ENCODE measurements around the gene KLRC3. TPM values are rescaled to one million over a fixed set of nuclear protein-coding genes. Genes with fewer than 3 reads are reported as not detected.
"Not testable (repeated sequence)": the region's sequence is repeated elsewhere in the genome, so short reads cannot be mapped to it uniquely, and the experiment has no call there.

Gene KLRC3
- total and polyA plus RNA-seq, 10 of the 15 experiments (the other 5 are each of a cell fraction or from before 2014, with no cell fraction given), result 0.09 to 0.22 (median 0.09) TPM; not detected in 7

DNA sequence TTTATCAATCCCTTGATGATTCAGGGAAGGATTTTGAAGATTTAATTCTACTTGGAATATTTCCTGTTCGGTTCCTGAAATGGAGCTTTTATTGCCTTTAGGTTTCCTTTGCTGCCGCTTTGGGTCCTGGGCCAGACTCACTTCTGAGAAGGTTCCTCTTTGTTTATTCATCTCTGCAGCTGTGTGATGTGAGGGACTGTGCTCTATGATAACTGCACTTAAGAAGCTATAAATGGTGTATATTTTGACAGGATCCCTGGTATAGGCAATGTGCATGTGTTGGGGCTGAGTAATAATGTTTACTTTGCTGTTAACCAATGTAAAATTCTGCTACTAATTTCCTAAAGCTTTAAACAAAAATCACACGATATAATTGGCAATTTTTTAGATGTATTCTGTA, 15.4 kb upstream of the KLRC3 start, which contains the start of gene KLRC2:
Gene KLRC2, minus strand, starts transcription at position 195 of the 400 bp plus-strand sequence. Its CDS starts 24 bp downstream, at position 171.
- H4K20me1 ChIP-seq (ENCODE audit: control insufficient read depth, insufficient read depth); H3K4me3 ChIP-seq; H3K4me2 ChIP-seq (ENCODE audit: control insufficient read depth, insufficient read depth); H3K4me1 ChIP-seq (ENCODE audit: control insufficient read depth, insufficient read depth, low read length); RAD21 ChIA-PET (ENCODE audit: unreplicated experiment); H3K27me3 ChIP-seq (replicated peaks in 1 of 2; ENCODE audit: control insufficient read depth in 2 of 2, insufficient read depth in 2 of 2, low read length in 1 of 2); H3K9me3 ChIP-seq (replicated peaks; ENCODE audit: control insufficient read depth, insufficient read depth, low read length); H2AFZ ChIP-seq (ENCODE audit: control insufficient read depth, low read depth, low read length); H3K9ac ChIP-seq (ENCODE audit: control insufficient read depth, insufficient read depth, low read length); POLR2A ChIA-PET; intact Hi-C loops (cut with micrococcal nuclease; ENCODE audit: unreplicated experiment); H3K79me2 ChIP-seq (ENCODE audit: control insufficient read depth, insufficient read depth, low read length); DNase-seq (ENCODE audit: low read depth, low spot score); CTCF ChIA-PET; in situ Hi-C loops (cut with MboI); BruUV-seq (replicated peaks); H3K27ac ChIP-seq (ENCODE audit: control insufficient read depth, insufficient read depth); FAIRE-seq; H3K36me3 ChIP-seq (ENCODE audit: control insufficient read depth in 2 of 2, insufficient read depth in 2 of 2, low read length in 1 of 2): not testable (repeated sequence)
- TF ChIP-seq JUNB (IDR thresholded peaks at IDR 0.05), result peak; percentile 68
- peak; percentile 60; the same call in 2 of the 3 replicates for ATAC-seq
- 18% methylated on average over 3 of the region's 3 CpGs for WGBS (ENCODE audit: insufficient coverage, insufficient replicate concordance, low lambda C conversion rate, missing lambda C conversion rate)
- SMC1A ChIA-PET (ENCODE audit: uncharacterized antibody, unreplicated experiment), result interaction anchor here (1.6 kb wide), 1 partner anchor 25 kb away, joined by 3 read pairs; no protein-coding TSS in a partner anchor

- H3K27ac ChIP-seq (ENCODE audit: control insufficient read depth, insufficient read depth); H2AFZ ChIP-seq (ENCODE audit: control insufficient read depth, low read depth, low read length); SMC1A ChIA-PET (ENCODE audit: uncharacterized antibody, unreplicated experiment); H3K79me2 ChIP-seq (ENCODE audit: control insufficient read depth, insufficient read depth, low read length); H3K4me1 ChIP-seq (ENCODE audit: control insufficient read depth, insufficient read depth, low read length); POLR2A ChIA-PET; intact Hi-C loops (cut with micrococcal nuclease; ENCODE audit: unreplicated experiment); H3K9ac ChIP-seq (ENCODE audit: control insufficient read depth, insufficient read depth, low read length); DNase-seq (ENCODE audit: low read depth, low spot score); H3K9me3 ChIP-seq (replicated peaks; ENCODE audit: control insufficient read depth, insufficient read depth, low read length); H3K4me3 ChIP-seq; H4K20me1 ChIP-seq (ENCODE audit: control insufficient read depth, insufficient read depth); RAD21 ChIA-PET (ENCODE audit: unreplicated experiment); in situ Hi-C loops (cut with MboI); H3K36me3 ChIP-seq (ENCODE audit: control insufficient read depth in 2 of 2, insufficient read depth in 2 of 2, low read length in 1 of 2); BruUV-seq (replicated peaks); H3K27me3 ChIP-seq (replicated peaks in 1 of 2; ENCODE audit: control insufficient read depth in 2 of 2, insufficient read depth in 2 of 2, low read length in 1 of 2); CTCF ChIA-PET; H3K4me2 ChIP-seq (ENCODE audit: control insufficient read depth, insufficient read depth): not testable (repeated sequence)
- ATAC-seq (peak; percentile 86), FAIRE-seq (peak; percentile 38)
- 9% methylated on average over 4 of the region's 4 CpGs for WGBS (ENCODE audit: insufficient coverage, insufficient replicate concordance, low lambda C conversion rate, missing lambda C conversion rate)
- 0 out of 2 replicates have a peak, but pooled peaks have one; percentile 7 for TF ChIP-seq RUNX3 (IDR thresholded peaks at IDR 0.05; ENCODE audit: low read length)
Observed at GRCh38 chr12:10430623-10431022, 10.2 kb upstream of the KLRC3 start.

DNA sequence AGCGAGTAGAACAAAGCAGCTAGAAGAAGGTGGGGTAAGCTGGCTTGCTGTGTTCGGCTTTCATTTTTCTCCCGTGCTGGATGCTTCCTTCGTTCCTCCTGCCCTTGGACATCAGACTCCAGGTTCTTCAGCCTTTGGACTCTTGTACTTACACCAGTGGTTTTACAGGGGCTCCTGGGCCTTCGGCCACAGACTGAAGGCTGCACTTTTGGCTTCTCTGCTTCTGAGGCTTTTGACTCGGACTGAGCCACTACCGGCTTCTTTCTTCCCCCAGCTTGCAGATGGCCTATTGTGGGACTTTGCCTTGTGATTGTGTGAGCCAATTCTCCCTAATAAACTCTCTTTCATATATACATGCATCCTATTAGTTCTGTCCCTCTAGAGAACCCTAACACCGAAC, 5.5 kb upstream of the KLRC3 start:
- H3K79me2 ChIP-seq (ENCODE audit: control insufficient read depth, insufficient read depth, low read length); H2AFZ ChIP-seq (ENCODE audit: control insufficient read depth, low read depth, low read length); BruUV-seq (replicated peaks); ATAC-seq; SMC1A ChIA-PET (ENCODE audit: uncharacterized antibody, unreplicated experiment); H3K9ac ChIP-seq (ENCODE audit: control insufficient read depth, insufficient read depth, low read length); H3K27ac ChIP-seq (ENCODE audit: control insufficient read depth, insufficient read depth); intact Hi-C loops (cut with micrococcal nuclease; ENCODE audit: unreplicated experiment); FAIRE-seq; RAD21 ChIA-PET (ENCODE audit: unreplicated experiment); H3K9me3 ChIP-seq (replicated peaks; ENCODE audit: control insufficient read depth, insufficient read depth, low read length); H3K4me2 ChIP-seq (ENCODE audit: control insufficient read depth, insufficient read depth); POLR2A ChIA-PET; in situ Hi-C loops (cut with MboI); H3K27me3 ChIP-seq (replicated peaks in 1 of 2; ENCODE audit: control insufficient read depth in 2 of 2, insufficient read depth in 2 of 2, low read length in 1 of 2); H3K4me1 ChIP-seq (ENCODE audit: control insufficient read depth, insufficient read depth, low read length); H3K4me3 ChIP-seq; H4K20me1 ChIP-seq (ENCODE audit: control insufficient read depth, insufficient read depth); H3K36me3 ChIP-seq (ENCODE audit: control insufficient read depth in 2 of 2, insufficient read depth in 2 of 2, low read length in 1 of 2); DNase-seq (ENCODE audit: low read depth, low spot score): not testable (repeated sequence)
- CTCF ChIA-PET, result interaction anchor here (0.7 kb wide), 1 partner anchor 325 kb away, joined by 3 read pairs; no protein-coding TSS in a partner anchor
- 68% methylated on average over 6 of the region's 8 CpGs for WGBS (ENCODE audit: insufficient coverage, insufficient replicate concordance, low lambda C conversion rate, missing lambda C conversion rate)

- DNase-seq (ENCODE audit: low read depth, low spot score); SMC1A ChIA-PET (ENCODE audit: uncharacterized antibody, unreplicated experiment); H3K4me1 ChIP-seq (ENCODE audit: control insufficient read depth, insufficient read depth, low read length); H3K79me2 ChIP-seq (ENCODE audit: control insufficient read depth, insufficient read depth, low read length); H3K4me2 ChIP-seq (ENCODE audit: control insufficient read depth, insufficient read depth); POLR2A ChIA-PET; FAIRE-seq; H3K27me3 ChIP-seq (replicated peaks in 1 of 2; ENCODE audit: control insufficient read depth in 2 of 2, insufficient read depth in 2 of 2, low read length in 1 of 2); RAD21 ChIA-PET (ENCODE audit: unreplicated experiment); H3K36me3 ChIP-seq (ENCODE audit: control insufficient read depth in 2 of 2, insufficient read depth in 2 of 2, low read length in 1 of 2); H3K9ac ChIP-seq (ENCODE audit: control insufficient read depth, insufficient read depth, low read length); in situ Hi-C loops (cut with MboI); H3K27ac ChIP-seq (ENCODE audit: control insufficient read depth, insufficient read depth); CTCF ChIA-PET; H3K4me3 ChIP-seq; BruUV-seq (replicated peaks); H4K20me1 ChIP-seq (ENCODE audit: control insufficient read depth, insufficient read depth); ATAC-seq; H2AFZ ChIP-seq (ENCODE audit: control insufficient read depth, low read depth, low read length); H3K9me3 ChIP-seq (replicated peaks; ENCODE audit: control insufficient read depth, insufficient read depth, low read length); intact Hi-C loops (cut with micrococcal nuclease; ENCODE audit: unreplicated experiment): not testable (repeated sequence)
- 56% methylated on average over 1 of the region's 1 CpG for WGBS (ENCODE audit: insufficient coverage, insufficient replicate concordance, low lambda C conversion rate, missing lambda C conversion rate)
Observed at GRCh38 chr12:10424260-10424899, 4.0 kb upstream of the KLRC3 start.
